T-helper 2 cell treated with Interferon-gamma antibody and Interleukin-4, amounts not matched to agents 5 μg/mL and 100 μg/mL, for 36 hours (primary cell): ENCODE data around the gene UBE2U.

Source experiments
- DNase-seq: peaks from one replicate; pipeline ENCODE4 v3.0.0; 2021; ENCODE audit warnings: low spot score
- H3K27ac Mint-ChIP-seq: one replicate; pipeline ENCODE4 v1.8.0; 2021; ENCODE audit warnings: mild to moderate bottlenecking, mixed read lengths
- H3K27me3 Mint-ChIP-seq: one replicate; pipeline ENCODE4 v1.8.0; 2021; ENCODE audit warnings: low read depth, mixed read lengths
- H3K36me3 Mint-ChIP-seq: one replicate; pipeline ENCODE4 v1.8.0; 2021; ENCODE audit warnings: low read depth, mixed read lengths
- H3K4me1 Mint-ChIP-seq: one replicate; pipeline ENCODE4 v1.8.0; 2021; ENCODE audit warnings: low read depth, mixed read lengths
- H3K4me3 Mint-ChIP-seq: one replicate; pipeline ENCODE4 v1.8.0; 2022; ENCODE audit warnings: mild to moderate bottlenecking, moderate library complexity, mixed read lengths
- H3K9me3 Mint-ChIP-seq: one replicate; pipeline ENCODE4 v1.8.0; 2021; ENCODE audit warnings: mixed read lengths

UBE2U gene, protein sequence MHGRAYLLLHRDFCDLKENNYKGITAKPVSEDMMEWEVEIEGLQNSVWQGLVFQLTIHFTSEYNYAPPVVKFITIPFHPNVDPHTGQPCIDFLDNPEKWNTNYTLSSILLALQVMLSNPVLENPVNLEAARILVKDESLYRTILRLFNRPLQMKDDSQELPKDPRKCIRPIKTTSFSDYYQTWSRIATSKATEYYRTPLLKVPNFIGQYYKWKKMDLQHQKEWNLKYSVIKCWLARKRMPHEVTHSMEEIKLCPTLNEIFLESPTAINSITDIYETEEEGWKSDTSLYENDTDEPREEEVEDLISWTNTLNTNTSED

DNA sequence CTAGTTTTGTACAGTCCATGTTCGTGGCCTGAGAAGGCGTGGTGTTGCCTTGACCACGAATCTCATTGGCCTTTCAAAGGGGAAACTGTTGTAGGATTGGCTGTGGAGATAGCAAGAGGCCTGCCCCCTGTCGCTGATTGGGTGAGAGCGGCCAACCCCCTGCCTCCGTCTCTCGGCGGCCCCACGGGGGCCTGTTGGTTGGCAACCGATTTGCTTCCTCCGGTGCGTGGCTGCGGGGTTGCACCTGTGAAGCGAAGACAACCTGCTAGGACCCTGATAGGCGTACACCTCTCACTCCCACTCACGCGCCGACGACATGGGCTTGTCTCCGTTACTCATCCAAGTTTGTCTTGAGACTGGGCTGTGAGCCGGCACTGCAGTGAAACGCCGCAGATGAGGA, at the start of gene UBE2U:
TSS of gene UBE2U (plus strand) at position 204 of the 400 bp plus-strand sequence. CDS start 428 bp downstream, outside the sequence.
- no peak for DNase-seq
- H3K27me3 Mint-ChIP-seq, result peaks cover 8% of the 10 kb centered on the region
- H3K9me3 Mint-ChIP-seq, result no peaks in the 10 kb centered on the region
- H3K4me1 Mint-ChIP-seq, result no peaks in the 10 kb centered on the region
- no peak within 1 kb of the TSS for H3K4me3 Mint-ChIP-seq
- no peak within 1 kb of the TSS for H3K27ac Mint-ChIP-seq
- H3K36me3 Mint-ChIP-seq, result no peaks in the 10 kb centered on the region

DNA sequence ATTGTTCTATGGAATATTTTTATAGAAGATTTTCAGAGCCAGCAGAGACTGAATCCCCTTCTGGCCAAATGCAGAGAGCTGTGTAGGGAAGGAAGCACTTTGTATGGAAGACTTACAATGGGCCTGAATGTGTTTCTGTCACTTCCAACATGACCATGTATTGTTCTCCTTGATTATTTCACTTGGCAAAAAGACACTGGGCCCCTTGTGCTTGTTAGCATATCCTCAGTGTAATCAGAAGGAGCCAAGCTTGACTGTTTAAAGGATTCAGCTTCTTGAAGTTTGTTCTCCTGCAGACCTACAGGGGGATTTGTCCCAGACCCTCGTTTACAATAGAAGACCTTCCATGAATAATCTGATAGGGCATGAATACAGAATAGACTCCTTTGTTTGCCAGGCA, 48.1 kb upstream of the UBE2U start:
- Mint-ChIP-seq H3K4me3 (no peak overlapping the region), H3K27me3 (peaks cover 15% of the 10 kb centered on the region), H3K9me3 (no peaks in the 10 kb centered on the region)

DNA sequence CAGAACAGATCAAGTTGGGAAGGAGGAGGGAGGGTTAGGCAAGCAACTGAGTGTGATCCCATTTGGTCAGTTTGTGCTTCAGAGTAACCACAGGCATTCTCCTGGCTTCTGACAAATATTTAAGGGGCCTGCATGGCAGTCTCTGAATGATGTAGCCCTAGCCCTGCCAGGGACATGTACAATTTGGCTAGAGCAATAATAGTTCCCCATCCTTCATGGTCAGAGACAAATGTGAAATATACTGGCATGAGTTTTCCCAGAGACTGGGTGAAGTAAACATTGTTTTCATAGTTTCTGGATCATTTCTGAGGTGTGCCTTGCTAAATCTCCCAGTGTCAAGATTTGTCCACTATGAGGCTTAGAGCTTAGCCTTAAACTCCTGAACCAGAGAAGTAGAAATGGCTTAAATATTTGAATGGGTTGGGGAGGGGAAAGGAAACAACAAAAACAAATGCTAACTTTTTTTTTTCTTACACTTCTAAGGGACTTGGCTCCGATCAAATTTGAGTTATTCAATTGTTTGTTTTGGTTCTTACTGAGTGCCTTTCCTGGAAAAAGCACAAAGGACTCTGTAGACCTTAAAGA, 42.0 kb upstream of the UBE2U start:
- DNase-seq, result no peak
- Mint-ChIP-seq H3K27ac (no peak overlapping the region), H3K36me3 (no peaks in the 10 kb centered on the region), H3K4me1 (no peaks in the 10 kb centered on the region), H3K9me3 (no peaks in the 10 kb centered on the region), H3K27me3 (peaks cover 19% of the 10 kb centered on the region), H3K4me3 (no peak overlapping the region)

More for the DNA sequence above, 48.1 kb upstream of the UBE2U start:
- DNase-seq, result no peak
- Mint-ChIP-seq H3K4me1 (no peaks in the 10 kb centered on the region), H3K27ac (no peak overlapping the region), H3K36me3 (no peaks in the 10 kb centered on the region)

DNA sequence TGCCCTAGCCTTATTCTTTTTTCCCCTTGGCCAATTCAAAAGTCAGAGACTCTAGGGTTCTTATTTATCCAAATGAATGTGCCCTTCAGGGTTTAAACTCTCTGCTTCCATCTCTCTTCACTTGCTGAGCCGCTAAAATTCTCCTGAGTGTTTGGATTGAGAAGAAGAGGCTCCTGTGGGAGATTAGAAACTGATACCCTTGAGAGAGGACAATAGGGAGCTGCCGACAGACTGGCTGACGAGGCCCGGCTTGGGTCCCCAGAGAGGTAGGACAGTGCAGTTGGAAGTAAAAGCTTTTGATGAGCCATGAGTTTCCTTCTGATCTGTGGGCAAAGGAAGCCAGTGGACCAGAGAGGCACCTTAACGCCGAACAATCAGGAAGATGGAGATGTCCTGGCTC, 41.3 kb upstream of the UBE2U start:
- H3K27ac Mint-ChIP-seq, result no peak overlapping the region
- DNase-seq, result no peak
- H3K4me3 Mint-ChIP-seq, result no peak overlapping the region
- no peaks in the 10 kb centered on the region for H3K4me1 Mint-ChIP-seq
- H3K27me3 Mint-ChIP-seq, result peaks cover 20% of the 10 kb centered on the region
- no peaks in the 10 kb centered on the region for H3K36me3 Mint-ChIP-seq
- no peaks in the 10 kb centered on the region for H3K9me3 Mint-ChIP-seq

DNA sequence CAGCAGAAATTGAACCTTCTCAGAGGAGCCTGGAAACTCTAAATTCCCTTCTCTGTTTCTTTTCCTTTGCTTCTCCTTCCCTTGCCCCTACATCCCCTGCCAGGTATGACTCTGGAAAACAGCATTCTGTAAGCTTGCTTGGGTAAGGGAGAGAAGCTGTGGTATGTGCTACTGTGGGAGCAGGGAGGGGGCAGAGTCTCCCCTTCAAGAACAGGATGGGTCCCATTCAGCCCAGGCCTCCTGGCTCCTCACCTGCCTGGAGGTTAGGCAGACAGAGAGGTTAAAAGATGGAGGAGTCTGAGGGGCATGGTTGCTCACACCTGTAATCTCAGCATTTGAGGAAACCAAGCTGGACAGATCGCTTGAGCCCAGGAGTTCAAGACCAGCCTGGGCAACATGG, 40.6 kb upstream of the UBE2U start:
- Mint-ChIP-seq H3K27me3 (peaks cover 22% of the 10 kb centered on the region), H3K27ac (no peak overlapping the region)

DNA sequence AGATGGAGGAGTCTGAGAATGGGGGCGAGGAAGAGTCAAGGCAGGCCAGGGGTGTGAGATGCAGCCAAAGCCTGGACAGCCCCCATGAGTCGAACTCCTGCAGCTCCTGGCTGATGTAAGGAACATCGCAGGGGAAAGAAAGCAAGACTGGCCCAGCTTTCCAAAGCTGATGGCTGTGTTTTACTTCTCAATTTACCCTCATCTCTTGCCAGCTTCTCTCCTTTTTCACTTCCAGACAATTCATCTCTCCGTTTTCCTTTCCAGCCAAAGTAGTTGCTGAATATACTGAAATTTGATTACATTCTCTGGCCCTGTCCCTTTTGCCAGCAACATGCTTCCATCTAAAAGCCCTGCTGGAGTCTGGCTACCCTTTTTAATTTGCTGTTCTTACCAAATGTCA, 40.0 kb upstream of the UBE2U start:
- H3K36me3 Mint-ChIP-seq, result no peaks in the 10 kb centered on the region
- no peaks in the 10 kb centered on the region for H3K9me3 Mint-ChIP-seq

More for the DNA sequence above, 40.6 kb upstream of the UBE2U start:
- no peaks in the 10 kb centered on the region for H3K4me1 Mint-ChIP-seq
- no peaks in the 10 kb centered on the region for H3K9me3 Mint-ChIP-seq
- H3K4me3 Mint-ChIP-seq, result no peak overlapping the region
- no peak for DNase-seq
- no peaks in the 10 kb centered on the region for H3K36me3 Mint-ChIP-seq

DNA sequence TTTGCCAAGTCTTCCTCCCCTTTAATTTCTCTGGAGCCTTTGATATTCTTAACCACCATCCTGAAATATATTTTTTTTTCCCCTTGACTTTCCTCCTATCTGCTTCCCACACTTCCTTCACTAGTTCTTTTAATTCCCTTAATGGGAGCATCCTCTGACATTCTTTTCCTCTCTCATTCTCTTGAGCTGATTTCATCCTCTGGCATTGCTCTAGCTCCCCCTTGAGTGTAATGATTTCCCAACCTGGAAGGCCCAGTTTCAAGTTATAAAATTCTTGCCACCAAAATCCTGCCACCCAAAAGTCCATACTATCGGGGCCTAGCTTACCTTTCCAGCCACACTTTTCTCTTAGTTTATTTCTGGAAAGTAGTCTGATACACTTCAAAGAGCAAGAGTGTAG, 39.5 kb upstream of the UBE2U start:
- peaks cover 24% of the 10 kb centered on the region for H3K27me3 Mint-ChIP-seq
- H3K27ac Mint-ChIP-seq, result no peak overlapping the region
- DNase-seq, result no peak
- no peak overlapping the region for H3K4me3 Mint-ChIP-seq
- H3K4me1 Mint-ChIP-seq, result no peaks in the 10 kb centered on the region
- no peaks in the 10 kb centered on the region for H3K9me3 Mint-ChIP-seq
- no peaks in the 10 kb centered on the region for H3K36me3 Mint-ChIP-seq

More for the DNA sequence above, 40.0 kb upstream of the UBE2U start:
- Mint-ChIP-seq H3K4me1 (no peaks in the 10 kb centered on the region), H3K27ac (no peak overlapping the region), H3K4me3 (no peak overlapping the region), H3K27me3 (peaks cover 25% of the 10 kb centered on the region)
- no peak for DNase-seq

DNA sequence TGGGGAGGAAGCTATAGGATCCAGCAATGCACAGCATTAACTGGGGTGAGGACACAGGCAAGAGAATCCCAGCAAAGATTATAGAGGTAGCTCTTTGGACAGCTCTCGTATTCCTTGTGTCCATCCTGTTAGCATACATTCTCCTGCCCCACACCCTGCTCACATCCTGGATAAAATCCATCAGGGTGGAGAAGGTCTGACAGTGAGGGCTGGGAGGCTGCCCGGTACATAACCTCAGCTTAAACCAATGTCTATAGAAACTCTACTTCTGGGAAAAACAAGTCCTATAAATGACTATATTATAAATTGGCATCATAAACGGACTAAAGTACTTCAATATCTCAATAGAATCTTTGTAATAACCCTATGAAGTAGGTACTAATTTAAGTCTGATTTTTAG, 36.8 kb upstream of the UBE2U start:
- peaks cover under 1% of the 10 kb centered on the region for H3K4me1 Mint-ChIP-seq
- H3K9me3 Mint-ChIP-seq, result no peaks in the 10 kb centered on the region
- H3K36me3 Mint-ChIP-seq, result no peaks in the 10 kb centered on the region
- H3K27ac Mint-ChIP-seq, result no peak overlapping the region
- peaks cover 19% of the 10 kb centered on the region for H3K27me3 Mint-ChIP-seq
- no peak for DNase-seq
- no peak overlapping the region for H3K4me3 Mint-ChIP-seq

DNA sequence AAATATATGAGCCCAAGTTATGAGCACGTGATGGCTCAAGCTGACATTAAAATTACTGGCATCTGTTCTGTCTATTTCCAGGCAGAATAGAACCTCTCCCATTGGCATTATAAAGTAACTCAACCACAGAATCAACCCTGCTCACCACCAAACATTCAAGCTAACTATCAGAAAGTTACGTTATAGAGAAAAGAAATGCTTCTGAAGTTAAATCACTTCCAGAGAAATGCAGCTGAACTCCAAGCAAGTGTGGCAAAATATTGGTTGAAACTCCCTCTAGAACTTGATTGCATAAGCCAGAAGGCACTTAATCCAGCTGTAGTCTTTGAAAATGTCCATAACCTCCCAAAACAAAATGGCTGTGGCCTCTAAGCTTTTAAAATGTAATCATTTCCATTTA, 36.2 kb upstream of the UBE2U start:
- H3K4me3 Mint-ChIP-seq, result no peak overlapping the region
- H3K36me3 Mint-ChIP-seq, result no peaks in the 10 kb centered on the region
- H3K27me3 Mint-ChIP-seq, result peaks cover 18% of the 10 kb centered on the region
- H3K4me1 Mint-ChIP-seq, result peaks cover 6% of the 10 kb centered on the region
- no peak overlapping the region for H3K27ac Mint-ChIP-seq
- no peak for DNase-seq
- no peaks in the 10 kb centered on the region for H3K9me3 Mint-ChIP-seq

DNA sequence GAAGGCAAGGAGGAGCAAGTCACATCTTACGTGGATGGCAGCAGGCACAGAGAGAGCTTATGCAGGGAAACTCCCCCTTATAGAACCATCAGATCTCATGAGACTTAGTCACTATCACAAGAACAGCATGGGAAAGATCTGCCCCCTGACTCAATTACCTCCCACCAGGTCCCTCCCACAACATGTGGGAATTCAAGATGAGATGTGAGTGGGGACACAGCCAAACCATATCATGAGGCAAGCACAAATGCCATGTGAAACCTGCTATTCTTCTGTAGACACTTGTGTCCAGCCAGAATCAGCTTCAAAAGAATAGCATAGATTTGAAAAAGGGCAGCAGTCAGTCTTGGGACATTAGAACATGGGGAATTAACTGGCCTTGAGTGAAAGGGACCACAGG, 32.2 kb upstream of the UBE2U start:
- no peak overlapping the region for H3K4me3 Mint-ChIP-seq
- H3K36me3 Mint-ChIP-seq, result no peaks in the 10 kb centered on the region
- H3K27ac Mint-ChIP-seq, result no peak overlapping the region
- no peak for DNase-seq
- H3K9me3 Mint-ChIP-seq, result no peaks in the 10 kb centered on the region
- H3K27me3 Mint-ChIP-seq, result peaks cover 36% of the 10 kb centered on the region
- H3K4me1 Mint-ChIP-seq, result peaks cover 6% of the 10 kb centered on the region

DNA sequence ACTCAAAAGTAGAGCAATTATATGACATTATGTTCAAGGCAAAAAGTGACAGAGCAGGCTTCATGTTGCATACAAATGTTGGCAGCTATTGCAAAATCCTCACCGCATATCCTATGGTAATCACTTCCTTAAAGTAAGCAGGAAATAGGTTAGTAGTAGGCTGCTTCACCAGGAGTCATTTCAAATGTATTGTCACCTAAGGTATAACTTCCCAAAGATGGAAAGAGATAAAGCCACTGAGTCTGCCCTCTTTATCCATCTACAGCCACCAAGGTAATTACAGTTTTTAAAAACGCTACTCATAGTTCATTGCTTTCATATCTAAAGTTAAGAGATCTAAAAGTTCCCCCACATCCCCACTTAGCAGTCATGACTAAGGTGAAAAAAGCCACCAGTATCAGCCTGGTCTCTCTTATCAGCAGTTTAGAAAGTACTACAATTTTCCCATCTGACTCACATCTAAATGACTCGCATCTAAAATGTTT, 31.6 kb upstream of the UBE2U start:
- Mint-ChIP-seq H3K4me3 (no peak overlapping the region), H3K9me3 (no peaks in the 10 kb centered on the region), H3K27ac (no peak overlapping the region), H3K36me3 (no peaks in the 10 kb centered on the region), H3K4me1 (peaks cover 6% of the 10 kb centered on the region), H3K27me3 (peaks cover 41% of the 10 kb centered on the region)
- DNase-seq, result peak; percentile 23

DNA sequence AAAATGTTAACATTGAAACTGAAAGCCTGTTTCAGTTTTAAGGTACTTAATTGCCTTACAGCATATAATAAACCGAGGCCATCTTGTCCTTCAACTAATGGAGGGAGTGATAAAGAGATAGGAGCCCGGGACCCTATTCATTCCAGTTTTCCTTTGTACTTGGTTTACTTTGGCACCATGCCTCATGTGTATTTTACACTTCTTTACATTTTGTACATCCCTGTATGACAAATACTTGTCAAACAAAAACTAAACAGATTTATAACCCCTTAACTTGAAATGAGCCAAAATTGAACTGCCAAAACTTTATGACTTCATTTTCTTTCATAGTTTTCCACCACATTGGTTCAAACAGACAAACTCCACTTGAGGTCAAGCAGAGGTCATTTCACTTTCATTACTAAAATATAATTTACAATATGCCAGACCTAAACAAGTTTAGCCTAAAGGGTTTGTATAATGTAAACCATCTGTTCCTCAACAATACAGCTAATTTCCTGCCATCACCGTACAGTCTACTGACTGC, 30.9 kb upstream of the UBE2U start:
- no peak for DNase-seq
- H3K36me3 Mint-ChIP-seq, result no peaks in the 10 kb centered on the region
- H3K27ac Mint-ChIP-seq, result no peak overlapping the region
- H3K4me1 Mint-ChIP-seq, result peaks cover 6% of the 10 kb centered on the region
- H3K27me3 Mint-ChIP-seq, result peaks cover 37% of the 10 kb centered on the region
- H3K4me3 Mint-ChIP-seq, result no peak overlapping the region
- H3K9me3 Mint-ChIP-seq, result no peaks in the 10 kb centered on the region

DNA sequence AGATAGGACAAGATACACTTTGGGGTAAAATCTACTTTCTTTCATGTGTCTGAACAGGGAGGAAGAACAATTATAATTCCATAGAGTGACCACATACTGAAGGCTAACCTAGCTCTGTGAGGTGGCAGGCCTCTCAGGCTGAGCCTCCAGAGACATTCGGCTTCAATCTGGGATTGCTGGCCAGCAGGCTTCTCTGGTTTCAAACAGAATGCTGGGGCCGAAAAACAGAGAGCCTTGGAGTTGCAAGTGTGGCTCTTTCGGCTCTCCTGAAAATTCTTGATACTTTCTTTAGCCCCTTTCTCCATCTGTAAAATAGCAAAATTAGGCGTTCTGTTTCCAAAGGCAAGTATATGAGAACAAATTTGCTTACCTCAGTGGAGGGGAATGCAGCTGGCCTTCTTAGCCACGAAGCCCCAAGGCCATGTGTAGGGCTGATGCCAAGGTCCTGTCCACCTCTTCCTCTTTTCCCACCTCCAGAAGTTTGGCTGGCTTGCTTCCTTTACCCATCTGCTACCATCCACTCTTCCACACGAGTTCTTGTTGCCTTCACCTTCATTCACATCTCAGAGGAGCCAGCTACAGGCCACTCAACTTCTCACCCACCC, 30.0 kb upstream of the UBE2U start:
- Mint-ChIP-seq H3K36me3 (no peaks in the 10 kb centered on the region), H3K9me3 (no peaks in the 10 kb centered on the region), H3K4me1 (peaks cover 6% of the 10 kb centered on the region), H3K27me3 (peaks cover 43% of the 10 kb centered on the region), H3K27ac (no peak overlapping the region), H3K4me3 (no peak overlapping the region)
- no peak for DNase-seq

DNA sequence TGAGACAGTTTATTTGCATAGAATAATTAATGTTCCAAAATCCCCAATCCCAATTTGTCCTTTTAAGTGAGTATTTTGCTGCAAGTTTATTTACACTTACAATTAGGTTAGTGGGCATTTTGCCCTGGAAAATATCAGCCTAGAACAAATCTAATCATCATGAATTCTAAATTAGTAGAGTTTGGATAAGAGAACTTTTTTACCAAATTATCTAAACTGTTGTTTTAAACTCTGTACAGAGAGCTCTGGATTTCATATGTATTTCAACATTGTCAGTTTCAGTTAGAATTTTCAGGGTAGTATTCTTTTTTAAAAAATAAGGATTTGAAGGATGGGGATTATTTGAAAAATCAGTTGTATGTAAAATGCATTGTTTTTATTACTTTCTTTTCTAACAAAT, 27.8 kb upstream of the UBE2U start:
- no peak for DNase-seq
- H3K27ac Mint-ChIP-seq, result no peak overlapping the region
- peaks cover 6% of the 10 kb centered on the region for H3K4me1 Mint-ChIP-seq
- H3K36me3 Mint-ChIP-seq, result no peaks in the 10 kb centered on the region
- no peak overlapping the region for H3K4me3 Mint-ChIP-seq
- H3K27me3 Mint-ChIP-seq, result peaks cover 43% of the 10 kb centered on the region
- H3K9me3 Mint-ChIP-seq, result no peaks in the 10 kb centered on the region
